Measurements from ENCODE around the gene APOBEC3G. TPM values are rescaled to one million over a fixed set of nuclear protein-coding genes. Genes with fewer than 3 reads are reported as not detected.
"Not testable (repeated sequence)": the region's sequence is repeated elsewhere in the genome, so short reads cannot be mapped to it uniquely, and the experiment has no call there.

Gene APOBEC3G
- total and polyA plus RNA-seq, 3 donors from 2014 or later, result 56.4 to 73.8 (median 68.3) TPM

DNA sequence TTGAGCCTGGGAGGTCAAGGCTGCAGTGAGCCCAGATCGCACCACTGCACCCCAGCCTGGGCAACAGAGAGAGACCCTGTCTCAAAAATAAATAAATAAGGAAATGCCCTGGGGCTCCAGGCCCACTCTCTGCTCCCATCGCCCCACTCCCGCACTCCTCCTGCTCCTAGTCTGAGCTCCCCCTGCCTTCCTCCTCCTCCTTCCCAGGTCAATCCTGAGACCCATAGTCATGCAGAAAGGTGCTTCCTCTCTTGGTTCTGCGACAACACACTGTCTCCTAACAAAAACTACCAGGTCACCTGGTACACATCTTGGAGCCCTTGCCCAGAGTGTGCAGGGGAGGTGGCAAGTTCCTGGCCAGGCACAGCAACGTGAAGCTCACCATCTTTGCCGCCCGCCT, 6.9 kb upstream of the APOBEC3G start:
- H3K4me1 ChIP-seq, result no peaks in the 10 kb centered on the region
- H3K9me3 ChIP-seq, result no peaks in the 10 kb centered on the region
- H3K27ac ChIP-seq, result no peak overlapping the region
- intact Hi-C loops (cut with DNase I; ENCODE audit: low total_unique reads), result no loop called here
- no peaks in the 10 kb centered on the region for H3K27me3 ChIP-seq
- no peaks in the 10 kb centered on the region for H3K36me3 ChIP-seq (ENCODE audit: low read depth, missing control alignments)
- WGBS, 2 donors, result 92 to 95% methylated on average over 7 of the region's 7 CpGs
- H3K4me3 ChIP-seq, result no peak overlapping the region
- TF ChIP-seq, protein P1, sequence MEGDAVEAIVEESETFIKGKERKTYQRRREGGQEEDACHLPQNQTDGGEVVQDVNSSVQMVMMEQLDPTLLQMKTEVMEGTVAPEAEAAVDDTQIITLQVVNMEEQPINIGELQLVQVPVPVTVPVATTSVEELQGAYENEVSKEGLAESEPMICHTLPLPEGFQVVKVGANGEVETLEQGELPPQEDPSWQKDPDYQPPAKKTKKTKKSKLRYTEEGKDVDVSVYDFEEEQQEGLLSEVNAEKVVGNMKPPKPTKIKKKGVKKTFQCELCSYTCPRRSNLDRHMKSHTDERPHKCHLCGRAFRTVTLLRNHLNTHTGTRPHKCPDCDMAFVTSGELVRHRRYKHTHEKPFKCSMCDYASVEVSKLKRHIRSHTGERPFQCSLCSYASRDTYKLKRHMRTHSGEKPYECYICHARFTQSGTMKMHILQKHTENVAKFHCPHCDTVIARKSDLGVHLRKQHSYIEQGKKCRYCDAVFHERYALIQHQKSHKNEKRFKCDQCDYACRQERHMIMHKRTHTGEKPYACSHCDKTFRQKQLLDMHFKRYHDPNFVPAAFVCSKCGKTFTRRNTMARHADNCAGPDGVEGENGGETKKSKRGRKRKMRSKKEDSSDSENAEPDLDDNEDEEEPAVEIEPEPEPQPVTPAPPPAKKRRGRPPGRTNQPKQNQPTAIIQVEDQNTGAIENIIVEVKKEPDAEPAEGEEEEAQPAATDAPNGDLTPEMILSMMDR (IDR thresholded peaks at IDR 0.05), result no peak
- no peak for TF ChIP-seq POLR2A (IDR thresholded peaks at IDR 0.05)
- DNase-seq, result no peak

DNA sequence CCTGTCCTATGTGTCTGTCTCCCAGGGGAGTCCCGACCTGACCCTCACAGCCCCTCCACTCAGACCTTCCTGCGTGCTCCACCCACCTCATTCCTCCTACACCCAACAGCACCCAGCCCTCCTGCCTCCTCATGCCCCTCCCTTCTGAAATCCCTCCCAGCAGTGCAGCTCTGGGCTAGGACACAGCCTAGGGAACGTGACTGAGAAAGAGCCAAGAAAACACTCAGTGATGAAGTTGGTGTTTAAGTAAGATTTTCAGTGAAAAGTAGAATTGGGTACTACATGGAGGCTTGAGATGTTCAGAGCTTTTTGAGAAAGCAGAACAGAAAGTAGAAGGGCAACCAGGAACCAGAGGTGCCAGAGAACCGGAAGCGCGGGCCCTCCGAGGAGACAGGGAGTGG, 4.5 kb upstream of the APOBEC3G start:
- DNase-seq; H3K27me3 ChIP-seq; intact Hi-C loops (cut with DNase I; ENCODE audit: low total_unique reads): not testable (repeated sequence)

DNA sequence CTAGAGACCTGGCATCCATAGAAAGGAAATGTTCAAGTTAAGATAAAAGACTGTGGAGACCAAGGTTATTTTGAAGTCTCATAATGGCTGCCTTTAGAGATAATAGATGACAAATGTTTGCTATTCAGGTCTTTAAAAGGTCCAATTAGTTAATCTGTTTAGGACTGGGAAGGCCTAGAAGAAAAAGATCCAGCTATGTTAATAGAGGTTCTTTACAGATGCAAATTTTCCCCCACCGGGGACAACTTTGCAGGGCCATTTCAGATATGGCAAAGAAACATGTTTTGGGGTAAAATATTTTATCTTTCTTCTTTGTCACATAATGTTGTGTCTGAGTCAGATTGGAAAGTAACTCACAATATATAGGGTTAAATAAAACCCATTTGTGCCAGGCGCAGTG, 3.1 kb upstream of the APOBEC3G start:
- 44 to 48% methylated on average over 2 of the region's 2 CpGs for WGBS, 2 donors

More for the DNA sequence above, 4.5 kb upstream of the APOBEC3G start:
- not testable (repeated sequence) for H3K27ac ChIP-seq; H3K9me3 ChIP-seq; H3K36me3 ChIP-seq (ENCODE audit: low read depth, missing control alignments); H3K4me3 ChIP-seq; H3K4me1 ChIP-seq
- 64 to 83% methylated on average over 6 to 7 of the region's 7 CpGs for WGBS, 2 donors

DNA sequence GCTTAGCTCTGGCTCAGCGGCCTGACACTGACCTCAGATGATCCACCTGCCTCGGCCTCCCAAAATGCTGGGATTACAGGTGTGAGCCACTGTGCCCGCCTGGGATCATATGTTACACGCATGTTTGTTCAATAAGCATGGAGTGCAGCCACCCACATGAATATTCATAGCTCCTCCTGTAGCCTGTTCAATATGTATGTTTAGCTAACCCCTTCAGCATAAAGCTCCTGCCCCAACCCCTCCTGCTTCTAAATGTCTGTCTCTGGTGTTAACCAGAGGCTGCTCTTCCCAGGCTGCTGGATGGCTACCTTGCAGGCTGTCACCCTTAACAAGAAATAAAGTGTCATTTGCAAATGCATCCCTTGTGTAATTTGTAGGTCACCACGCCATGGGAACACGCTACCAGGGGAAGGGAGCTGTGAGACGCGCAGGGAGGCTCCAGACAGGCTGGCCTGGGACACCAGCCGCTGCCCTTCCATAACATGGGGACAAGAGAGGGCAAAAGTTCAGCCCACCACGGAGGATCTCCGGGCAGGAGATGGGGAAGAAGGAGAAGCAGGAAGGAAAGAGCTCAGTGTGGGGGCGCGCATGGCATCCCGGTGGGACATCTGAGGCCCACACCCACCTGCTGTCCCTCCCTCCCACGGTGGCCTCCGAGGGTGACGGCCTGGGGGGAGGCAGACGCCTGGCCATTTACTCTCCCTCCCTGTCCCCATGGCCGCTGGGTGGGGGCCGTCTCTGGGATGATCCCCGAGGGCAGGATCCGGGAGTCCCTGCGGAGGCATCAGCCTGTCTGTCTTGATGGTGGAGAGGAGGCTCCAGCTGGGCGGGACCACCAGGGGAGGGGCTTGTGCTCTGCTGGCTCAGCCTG, 685 bp upstream of the APOBEC3G start:
- DNase-seq; H3K36me3 ChIP-seq (ENCODE audit: low read depth, missing control alignments); H3K27ac ChIP-seq; H3K27me3 ChIP-seq; intact Hi-C loops (cut with DNase I; ENCODE audit: low total_unique reads); H3K9me3 ChIP-seq: not testable (repeated sequence)
- Histone ChIP-seq H3K4me3 (peak overlapping the region in 1 of 2 donors; percentile 59), H3K4me1 (peaks cover 12% of the 10 kb centered on the region)
- WGBS, 2 donors, result 25 to 77% methylated on average over 5 to 22 of the region's 24 CpGs

More for the DNA sequence above, 3.1 kb upstream of the APOBEC3G start:
- no peak for DNase-seq
- Histone ChIP-seq H3K27ac (no peak overlapping the region), H3K9me3 (no peaks in the 10 kb centered on the region), H3K4me1 (peaks cover 4% of the 10 kb centered on the region), H3K4me3 (no peak overlapping the region), H3K36me3 (ENCODE audit: low read depth, missing control alignments) (no peaks in the 10 kb centered on the region), H3K27me3 (no peaks in the 10 kb centered on the region)
- TF ChIP-seq POLR2A (IDR thresholded peaks at IDR 0.05), result no peak
- TF ChIP-seq, protein P1 (IDR thresholded peaks at IDR 0.05), result no peak
- intact Hi-C loops (cut with DNase I; ENCODE audit: low total_unique reads), result no loop called here

DNA sequence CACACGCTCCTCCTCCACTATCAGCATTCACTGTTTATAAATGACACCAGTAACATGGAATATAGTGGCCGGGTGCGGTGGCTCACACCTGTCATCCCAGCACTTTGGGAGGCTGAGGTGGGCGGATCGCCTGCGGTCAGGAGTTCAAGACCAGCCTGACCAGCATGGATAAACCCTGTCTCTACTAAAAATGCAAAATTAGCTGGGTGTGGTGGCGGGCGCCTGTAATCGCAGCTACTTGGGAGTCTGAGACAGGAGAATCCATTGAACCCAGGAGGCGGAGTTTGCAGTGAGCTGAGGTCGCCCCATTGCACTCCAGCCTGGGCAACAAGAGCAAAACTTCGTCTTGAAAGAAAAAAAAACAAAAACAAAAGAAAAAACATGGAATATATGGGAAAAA, 837 bp downstream of the APOBEC3G start:
- WGBS, 2 donors, result 73 to 79% methylated on average over 12 of the region's 12 CpGs
- intact Hi-C loops (cut with DNase I; ENCODE audit: low total_unique reads); H3K36me3 ChIP-seq (ENCODE audit: low read depth, missing control alignments); H3K9me3 ChIP-seq; H3K27me3 ChIP-seq; DNase-seq: not testable (repeated sequence)
- peak overlapping the region in 1 of 2 donors; percentile 86 for H3K27ac ChIP-seq
- H3K4me1 ChIP-seq, result peaks cover 12% of the 10 kb centered on the region
- H3K4me3 ChIP-seq, result peak overlapping the region in 1 of 2 donors; percentile 59

DNA sequence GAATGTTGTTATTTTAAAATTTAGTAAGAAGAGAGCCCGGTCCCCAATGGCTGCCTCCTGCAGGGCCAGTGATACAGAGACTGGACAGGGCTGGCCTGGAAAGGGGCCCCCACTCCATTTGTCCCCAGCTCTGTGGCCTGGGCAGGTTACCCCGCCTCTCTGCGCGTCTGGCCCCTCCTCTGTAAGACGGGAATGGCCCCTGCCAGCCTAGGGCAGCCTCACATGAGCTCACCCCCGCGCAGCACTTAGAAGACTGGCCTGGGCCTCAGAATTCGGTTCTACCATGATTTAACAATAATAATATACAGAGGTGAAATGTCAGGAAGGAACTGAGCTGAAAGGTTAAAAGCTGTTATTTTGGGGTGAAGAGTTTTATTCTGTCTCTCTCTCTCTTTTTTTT, 1.3 kb downstream of the APOBEC3G start:
- Histone ChIP-seq H3K9me3 (no peaks in the 10 kb centered on the region), H3K36me3 (ENCODE audit: low read depth, missing control alignments) (no peaks in the 10 kb centered on the region), H3K4me1 (peaks cover 12% of the 10 kb centered on the region), H3K27me3 (no peaks in the 10 kb centered on the region), H3K27ac (peak overlapping the region in 1 of 2 donors; percentile 19), H3K4me3 (peak overlapping the region in 1 of 2 donors; percentile 59)
- 54 to 77% methylated on average over 8 of the region's 8 CpGs for WGBS, 2 donors
- DNase-seq, result peak; percentile 70
- intact Hi-C loops (cut with DNase I; ENCODE audit: low total_unique reads), result no loop called here
- TF ChIP-seq, protein P1 (IDR thresholded peaks at IDR 0.05), result no peak
- TF ChIP-seq POLR2A (IDR thresholded peaks at IDR 0.05), result no peak

DNA sequence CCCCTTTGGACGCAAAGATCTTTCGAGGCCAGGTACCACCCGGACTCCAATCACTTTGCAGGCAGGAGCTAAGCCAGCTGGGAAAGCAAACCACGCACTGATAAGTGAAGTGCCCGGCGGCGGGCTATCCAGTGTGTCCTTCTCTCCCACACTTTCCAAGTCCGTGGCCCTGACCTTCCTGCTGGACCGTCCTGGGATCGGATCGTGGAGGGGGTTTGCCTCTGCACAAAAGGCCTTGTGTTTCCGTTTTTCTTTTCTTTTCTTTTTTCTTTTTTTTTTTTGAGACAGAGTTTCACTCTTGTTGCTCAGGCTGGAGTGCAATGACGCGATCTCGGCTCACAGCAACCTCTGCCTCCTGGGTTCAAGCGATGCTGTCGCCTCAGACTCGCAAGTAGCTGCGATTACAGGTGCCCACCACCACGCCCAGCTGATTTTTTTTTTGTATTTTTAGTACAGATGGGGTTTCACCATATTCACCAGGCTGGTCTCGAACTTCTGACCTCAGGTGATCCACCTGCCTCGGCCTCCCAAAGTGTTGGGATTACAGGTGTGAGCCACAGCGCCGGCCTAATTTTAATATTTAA, 2.1 kb downstream of the APOBEC3G start:
- 51 to 63% methylated on average over 24 of the region's 24 CpGs for WGBS, 2 donors
- H3K4me3 ChIP-seq; H3K9me3 ChIP-seq; H3K36me3 ChIP-seq (ENCODE audit: low read depth, missing control alignments); H3K27me3 ChIP-seq; intact Hi-C loops (cut with DNase I; ENCODE audit: low total_unique reads): not testable (repeated sequence)
- peak overlapping the region in 1 of 2 donors; percentile 19 for H3K27ac ChIP-seq
- H3K4me1 ChIP-seq, result peaks cover 12% of the 10 kb centered on the region
- DNase-seq, result peak; percentile 69

Measured in testis (tissue), 3 donors.